HL-60 (cell line): ENCODE measurements around the gene CTNND1.
"Not testable (repeated sequence)": the region's sequence is repeated elsewhere in the genome, so short reads cannot be mapped to it uniquely, and the experiment has no call there.

Source experiments
- DNase-seq, 2 experiments: peaks; one replicate each; pipeline ENCODE4 v3.0.0-alpha.2; 2010 to 2020; ENCODE audit warnings: low read depth in 1 of 2, low spot score in 1 of 2
- H3K27ac ChIP-seq: fragments of 250-450 bp; sonication (Bioruptor Pico); replicated peaks from 2 replicates; pipeline ENCODE4 v1.5.1; 2020; ENCODE audit warnings: mild to moderate bottlenecking, moderate library complexity
- H3K27me3 ChIP-seq: fragments of 250-450 bp; sonication (Bioruptor Pico); 2 replicates; pipeline ENCODE4 v1.5.1; 2021; ENCODE audit warnings: mild to moderate bottlenecking, moderate library complexity; ENCODE audit not compliant: insufficient read depth, poor library complexity, severe bottlenecking
- H3K4me3 ChIP-seq: replicated peaks from 2 replicates; pipeline ENCODE4 v1.5.1; 2011; ENCODE audit warnings: mild to moderate bottlenecking, control low read depth, low read length; ENCODE audit not compliant: insufficient read depth
- CTCF ChIP-seq: IDR thresholded peaks from one replicate; pipeline ENCODE4 v1.5.1; 2011; ENCODE audit warnings: low read length, control low read depth, inconsistent platforms; ENCODE audit not compliant: insufficient read depth
- GABPA ChIP-seq: IDR thresholded peaks from 2 replicates; pipeline ENCODE4 v1.6.1; 2012; ENCODE audit warnings: low read depth
- POLR2AphosphoS5 ChIP-seq: IDR thresholded peaks from 2 replicates; pipeline ENCODE4 v1.6.1; 2012; ENCODE audit warnings: low read depth
- REST ChIP-seq: IDR thresholded peaks from 2 replicates; pipeline ENCODE4 v1.6.1; 2012; ENCODE audit warnings: low read depth; ENCODE audit not compliant: insufficient replicate concordance
- SPI1 ChIP-seq: IDR thresholded peaks from 2 replicates; pipeline ENCODE4 v1.6.1; 2012; ENCODE audit warnings: low read depth, mild to moderate bottlenecking, borderline replicate concordance

The CTNND1 gene

GRCh38 chr11:57713835-57714234 lies 47.8 kb upstream of the CTNND1 start:
- H3K27ac ChIP-seq = no peak overlapping the region
- TF ChIP-seq REST (no peak), CTCF (no peak), GABPA (no peak), SPI1 (no peak), POLR2AphosphoS5 (no peak)

GRCh38 chr11:57716726-57717125 lies 44.9 kb upstream of the CTNND1 start:
- H3K4me3 ChIP-seq, H3K27me3 ChIP-seq, DNase-seq, H3K27ac ChIP-seq: not testable (repeated sequence)

More at GRCh38 chr11:57713835-57714234, 47.8 kb upstream of the CTNND1 start:
- Histone ChIP-seq H3K4me3 (peak overlapping the region; percentile 84), H3K27me3 (no peaks in the 10 kb centered on the region)
- DNase-seq = no peak

GRCh38 chr11:57727185-57727584 lies 34.4 kb upstream of the CTNND1 start:
- Histone ChIP-seq H3K27me3 (no peaks in the 10 kb centered on the region), H3K27ac (no peak overlapping the region), H3K4me3 (no peak overlapping the region)
- DNase-seq = no peak
- TF ChIP-seq CTCF (no peak), REST (no peak), SPI1 (no peak), GABPA (no peak)

- no peak overlapping the region for H3K27ac ChIP-seq
- H3K27me3 ChIP-seq = no peaks in the 10 kb centered on the region
These were observed 32.8 kb upstream of the CTNND1 start for GRCh38 chr11:57728829-57729228.

More at GRCh38 chr11:57728829-57729228, 32.8 kb upstream of the CTNND1 start:
- H3K4me3 ChIP-seq = no peak overlapping the region
- no peak for TF ChIP-seq CTCF
- TF ChIP-seq POLR2AphosphoS5 = no peak
- TF ChIP-seq GABPA = no peak
- TF ChIP-seq REST = no peak
- no peak for TF ChIP-seq SPI1
- no peak for DNase-seq
